SKM-1 treated with dmso at 0.1 percent for 144 hours (cell line): ENCODE results near the gene ZSCAN18.

Experiments
- DNase-seq: peaks from one replicate; lab custom pipeline; 2025; ENCODE audit not compliant: unreplicated experiment; lab: John Stamatoyannopoulos, UW

ZSCAN18 gene

DNA sequence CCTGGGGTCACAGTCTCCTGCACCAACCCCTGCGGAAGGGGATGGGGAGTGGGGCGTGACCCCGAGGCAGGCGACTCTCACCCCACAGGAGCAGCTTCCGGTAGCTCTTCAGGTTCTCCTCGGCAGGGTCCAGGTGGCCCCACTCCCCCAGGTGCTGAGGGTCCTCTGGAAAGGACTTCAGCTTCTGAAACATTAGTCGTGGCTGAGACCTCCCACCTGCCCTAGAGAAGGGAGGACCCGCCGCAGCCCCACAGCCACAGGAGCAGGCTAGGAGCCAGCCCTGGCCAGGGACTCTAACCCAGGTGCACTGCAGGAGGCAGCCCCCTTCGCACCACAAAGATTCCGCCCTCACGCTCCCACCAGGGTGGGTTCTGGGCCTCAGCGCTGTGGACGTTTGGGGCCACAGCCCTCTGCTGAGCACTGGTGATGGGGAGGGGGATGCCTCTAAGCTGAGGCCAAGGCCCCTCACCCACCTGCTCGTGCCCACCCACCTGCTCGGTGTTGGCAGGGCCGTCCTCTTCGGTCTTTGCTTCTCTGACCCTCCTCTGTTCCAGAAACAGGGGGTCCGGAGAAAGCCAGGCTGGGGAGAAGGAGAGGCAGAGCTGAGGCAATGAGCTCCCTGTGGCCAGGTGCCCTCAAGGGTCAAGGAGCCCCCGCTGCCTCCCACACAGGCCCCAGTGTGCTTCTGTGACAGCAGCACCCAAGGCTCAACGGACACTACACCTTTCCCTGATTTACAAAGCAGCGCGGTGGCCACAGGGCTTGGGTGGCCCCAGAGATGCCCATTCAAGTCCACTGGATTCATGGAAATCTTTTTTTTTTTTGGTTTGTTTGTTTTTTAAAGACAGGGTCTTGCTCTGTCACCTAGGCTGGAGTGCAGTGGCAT, 11.0 kb downstream of the ZSCAN18 start:
- no peak for DNase-seq

DNA sequence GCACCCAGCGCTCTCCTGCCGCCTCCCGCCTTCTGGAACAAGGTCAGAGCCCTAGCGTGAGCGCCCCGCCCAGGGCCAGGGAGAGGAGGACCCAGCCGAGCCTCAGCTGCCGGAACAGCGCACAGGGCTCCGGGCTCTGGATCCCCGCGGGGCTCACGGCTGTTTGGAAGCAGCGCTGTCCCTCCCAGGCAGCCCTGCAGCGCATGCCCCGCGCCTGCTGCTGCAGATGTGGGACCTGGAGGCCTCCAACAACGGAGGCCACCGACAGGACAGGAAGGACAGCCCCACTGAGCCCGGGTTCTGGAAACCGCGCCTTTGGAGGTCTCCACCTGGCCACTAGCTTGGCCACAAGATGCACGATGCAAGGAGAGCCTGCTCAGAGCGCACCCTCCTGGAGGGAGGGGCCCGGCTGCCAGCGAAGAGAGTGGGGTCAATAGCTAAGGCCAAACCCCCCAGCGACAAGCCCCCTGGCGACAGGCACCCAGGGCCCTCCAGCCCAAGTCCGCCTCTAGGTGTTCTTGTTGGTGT, 12.6 kb downstream of the ZSCAN18 start:
- DNase-seq = no peak

DNA sequence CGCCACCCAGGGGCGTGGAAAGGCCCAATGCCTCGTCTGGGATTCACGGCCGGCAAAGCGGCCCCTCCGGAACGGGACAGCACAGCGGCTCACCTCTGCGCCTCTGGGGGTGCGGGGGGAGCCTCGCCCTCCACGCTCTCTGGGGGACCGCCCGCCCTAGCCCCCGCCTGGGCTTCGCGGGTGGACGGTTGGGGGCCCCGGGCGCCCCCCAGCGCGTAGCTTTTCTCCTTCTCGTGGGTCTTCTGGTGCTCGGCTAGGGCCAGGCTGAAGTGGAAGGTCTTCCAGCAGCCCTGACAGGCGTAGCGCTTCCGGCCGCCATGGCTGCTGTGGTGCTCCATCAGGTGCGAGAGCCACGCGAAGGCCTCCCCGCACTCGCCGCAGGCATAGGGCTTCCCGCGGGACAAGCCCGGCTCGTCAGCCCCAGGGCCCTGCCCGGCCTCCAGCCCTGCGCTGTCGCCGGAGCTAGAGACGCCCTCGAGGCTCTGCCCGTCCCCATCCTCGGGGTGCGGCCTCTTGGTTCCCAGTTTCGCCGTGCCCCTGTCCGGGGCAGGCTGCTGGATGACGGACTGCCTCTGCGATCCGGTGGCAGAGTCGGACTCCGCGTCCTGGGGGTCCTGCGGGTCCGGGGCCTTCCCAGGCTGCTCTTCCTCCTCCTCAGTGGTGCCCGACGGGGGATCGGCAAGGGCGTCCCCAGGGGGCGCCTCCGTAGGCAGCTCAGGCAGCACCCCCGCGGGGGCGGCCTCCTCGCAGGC, 13.3 kb downstream of the ZSCAN18 start:
- no peak for DNase-seq

DNA sequence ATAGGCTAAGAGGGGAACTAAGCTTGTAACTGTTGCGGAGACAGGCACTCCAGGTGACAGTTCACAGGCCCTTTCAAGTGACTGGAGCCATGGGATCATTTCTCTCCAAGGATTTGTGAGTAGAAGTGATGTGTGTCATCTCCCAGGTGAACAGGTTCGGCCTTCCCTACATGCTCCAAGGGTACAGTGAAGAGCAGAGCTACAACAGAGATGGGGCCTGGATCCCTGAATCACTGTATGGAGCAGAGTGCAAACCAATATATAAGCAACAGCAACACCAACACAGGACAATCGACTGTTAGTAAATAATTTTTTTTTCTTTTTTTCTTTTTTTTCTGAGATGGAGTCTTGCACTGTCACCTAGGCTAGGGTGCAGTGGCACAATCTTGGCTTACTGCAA, 15.0 kb downstream of the ZSCAN18 start:
- no peak for DNase-seq

DNA sequence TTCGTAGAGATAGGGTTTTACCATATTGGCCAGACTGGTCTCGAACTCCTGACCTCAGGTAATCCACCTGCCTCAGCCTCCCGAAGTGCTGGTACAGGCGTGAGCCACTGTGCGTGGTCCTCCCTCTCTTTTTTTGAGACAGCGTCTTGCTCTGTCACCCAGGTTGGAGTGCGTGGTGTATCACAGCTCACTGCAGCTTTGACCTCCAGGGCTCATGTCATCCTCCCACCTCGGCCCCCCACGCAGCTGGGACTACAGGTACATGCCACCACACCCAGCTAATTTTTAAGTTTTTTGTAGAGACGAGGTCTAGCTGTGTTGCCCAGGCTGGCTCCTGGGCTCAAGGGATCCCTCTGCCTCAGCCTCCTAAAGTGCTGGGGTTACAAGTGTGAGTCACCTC, 18.2 kb downstream of the ZSCAN18 start:
- no peak for DNase-seq

DNA sequence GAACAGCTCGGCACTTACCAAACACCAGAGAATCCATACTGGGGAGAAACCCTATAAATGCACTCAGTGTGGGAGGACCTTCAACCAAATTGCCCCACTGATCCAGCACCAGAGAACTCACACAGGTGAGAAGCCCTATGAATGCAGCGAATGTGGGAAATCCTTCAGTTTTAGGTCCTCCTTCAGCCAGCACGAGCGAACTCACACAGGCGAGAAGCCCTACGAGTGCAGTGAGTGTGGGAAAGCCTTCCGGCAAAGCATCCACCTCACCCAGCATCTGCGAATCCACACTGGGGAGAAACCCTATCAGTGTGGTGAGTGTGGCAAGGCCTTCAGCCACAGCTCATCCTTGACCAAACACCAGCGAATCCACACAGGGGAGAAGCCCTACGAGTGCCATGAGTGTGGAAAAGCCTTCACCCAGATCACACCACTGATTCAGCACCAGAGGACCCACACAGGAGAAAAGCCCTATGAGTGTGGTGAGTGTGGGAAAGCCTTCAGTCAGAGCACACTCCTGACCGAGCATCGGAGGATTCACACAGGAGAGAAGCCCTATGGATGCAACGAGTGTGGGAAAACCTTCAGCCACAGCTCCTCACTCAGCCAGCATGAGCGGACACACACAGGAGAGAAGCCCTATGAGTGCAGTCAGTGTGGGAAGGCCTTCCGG, 30.7 kb downstream of the ZSCAN18 start:
- no peak for DNase-seq

DNA sequence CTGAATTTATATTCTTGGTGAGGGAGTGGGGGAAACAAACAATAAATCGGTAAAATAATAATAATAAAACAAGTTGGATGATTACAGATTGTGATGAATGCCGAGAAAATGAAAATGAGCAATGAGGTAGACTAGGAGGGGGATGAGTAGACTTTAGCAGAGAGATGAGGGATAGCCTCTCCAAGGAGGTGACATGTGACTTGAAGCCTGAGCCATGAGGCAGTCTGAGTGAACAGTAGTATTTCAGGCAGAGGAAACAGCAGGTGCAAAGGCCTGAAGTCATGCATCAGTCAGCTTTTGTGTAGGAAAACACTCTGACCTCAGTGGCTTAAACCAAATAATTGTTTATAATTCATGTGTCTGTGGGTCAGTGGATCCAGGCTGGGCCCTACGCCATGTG, 34.3 kb downstream of the ZSCAN18 start:
- no peak for DNase-seq

DNA sequence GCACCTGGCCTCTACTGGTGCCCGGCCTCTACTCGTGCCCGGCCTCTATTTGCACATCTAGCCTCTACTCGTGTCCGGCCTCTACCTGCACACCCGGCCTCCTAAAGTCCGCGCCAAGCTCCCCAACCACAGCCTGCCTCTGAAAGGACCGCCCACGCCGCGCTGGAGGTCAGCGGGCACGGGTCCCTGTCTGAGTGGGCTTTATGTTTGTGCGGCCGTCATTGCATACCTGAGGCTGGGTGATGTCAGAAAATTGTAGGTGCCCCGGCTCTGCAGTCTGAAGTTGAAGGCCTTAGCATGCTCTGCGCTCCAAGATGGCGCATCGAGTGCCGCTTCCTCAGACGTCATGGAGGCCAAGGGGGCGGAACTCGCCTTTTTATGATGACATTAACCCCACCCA, 37.8 kb downstream of the ZSCAN18 start:
- DNase-seq = no peak

DNA sequence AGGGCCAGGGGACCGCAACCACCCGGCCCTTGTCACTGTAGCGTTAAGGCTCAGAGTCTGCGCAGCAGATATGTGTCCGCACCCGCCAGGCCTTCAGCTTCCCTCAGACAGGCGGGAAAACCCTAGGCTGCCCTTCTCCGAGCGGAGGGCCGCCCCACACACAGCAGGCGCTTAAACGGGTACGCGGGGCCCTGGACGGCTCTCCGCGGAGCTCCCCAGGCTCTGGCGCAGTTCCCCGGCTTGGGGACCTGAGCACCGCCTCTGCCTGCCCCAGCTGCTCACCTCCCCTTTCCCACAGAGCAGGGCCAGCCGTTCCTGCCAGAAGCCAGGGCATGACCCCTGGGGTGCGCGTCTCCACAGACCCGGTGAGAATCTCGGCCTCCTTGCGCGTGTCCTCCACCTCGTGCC, 38.4 kb downstream of the ZSCAN18 start:
- DNase-seq = no peak

DNA sequence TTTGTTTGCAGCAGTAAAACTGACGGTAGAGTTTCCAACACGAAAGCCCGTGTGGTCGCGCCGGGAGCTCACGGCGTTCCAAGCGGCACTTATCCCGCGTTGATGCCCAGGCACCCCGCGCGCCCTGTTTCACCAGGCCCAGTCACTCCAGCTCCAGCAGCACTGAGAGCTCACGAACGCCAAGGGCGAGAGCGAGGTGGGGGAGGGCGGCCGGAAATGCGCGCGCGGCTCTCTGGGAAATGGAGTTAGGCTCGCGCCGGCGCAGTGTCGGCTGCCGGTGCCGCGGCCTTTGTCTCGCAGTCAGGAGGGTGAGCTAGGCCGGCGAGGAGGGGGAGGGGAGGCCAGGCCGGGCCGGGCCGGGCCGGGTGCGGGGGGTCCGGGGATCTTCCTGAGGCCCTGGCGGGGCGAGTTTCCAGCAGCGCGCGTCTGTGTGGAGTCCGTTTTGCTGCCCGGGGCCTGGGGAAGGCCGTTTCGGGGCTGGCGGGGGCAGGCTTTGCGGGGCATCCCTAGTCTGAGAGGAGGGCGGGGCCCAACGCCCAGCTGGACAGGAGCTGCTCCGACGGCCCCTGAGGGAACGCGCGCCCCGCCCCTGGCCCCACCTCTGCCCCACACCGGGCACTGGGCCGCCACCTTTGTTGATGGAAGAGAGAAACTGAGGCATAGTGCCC, 38.9 kb downstream of the ZSCAN18 start, which contains the start of gene ZNF135:
ZNF135 (plus strand) TSS at position 280 of the 668 bp plus-strand sequence. CDS start 721 bp downstream, outside the sequence.
- DNase-seq = no peak

DNA sequence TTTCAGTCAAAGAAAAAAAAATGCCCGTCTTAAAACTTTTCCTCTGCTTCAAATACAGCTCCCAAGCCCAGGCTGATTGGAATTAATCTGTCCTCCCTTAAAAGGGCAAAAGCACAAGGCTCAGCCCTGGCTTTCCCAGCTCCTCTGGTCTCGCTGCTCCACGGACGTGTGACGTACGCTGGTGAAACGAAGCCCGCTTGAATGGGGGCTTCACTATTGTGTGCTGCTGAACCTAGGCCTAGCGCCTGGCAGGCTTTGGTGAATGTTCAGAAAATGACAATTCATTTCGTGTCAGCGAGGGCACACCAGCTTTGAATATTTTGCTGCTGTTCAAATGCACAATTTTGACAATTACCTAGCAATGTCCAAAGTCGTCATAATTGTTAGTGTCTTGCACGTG, 39.6 kb downstream of the ZSCAN18 start:
- no peak for DNase-seq

DNA sequence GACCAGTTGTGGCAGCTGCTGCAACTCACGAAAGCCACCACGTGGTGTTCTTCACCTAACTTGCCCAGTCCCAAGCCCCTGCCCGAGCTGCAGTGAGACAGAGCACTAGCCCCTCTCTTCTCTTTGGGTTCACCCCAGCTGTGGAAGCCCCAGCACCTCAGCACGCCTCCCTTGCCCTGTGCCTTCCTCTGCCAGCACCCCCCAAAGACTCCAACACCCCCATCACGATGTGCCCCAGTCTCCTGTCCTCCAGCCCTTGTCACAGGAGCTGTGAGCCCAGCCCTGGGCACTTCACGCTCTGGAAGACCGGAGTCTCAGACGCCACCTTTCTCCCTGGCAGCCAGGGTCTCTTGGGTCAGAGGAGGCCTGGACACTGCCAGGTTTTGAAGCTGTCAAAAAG, 41.2 kb downstream of the ZSCAN18 start:
- no peak for DNase-seq

DNA sequence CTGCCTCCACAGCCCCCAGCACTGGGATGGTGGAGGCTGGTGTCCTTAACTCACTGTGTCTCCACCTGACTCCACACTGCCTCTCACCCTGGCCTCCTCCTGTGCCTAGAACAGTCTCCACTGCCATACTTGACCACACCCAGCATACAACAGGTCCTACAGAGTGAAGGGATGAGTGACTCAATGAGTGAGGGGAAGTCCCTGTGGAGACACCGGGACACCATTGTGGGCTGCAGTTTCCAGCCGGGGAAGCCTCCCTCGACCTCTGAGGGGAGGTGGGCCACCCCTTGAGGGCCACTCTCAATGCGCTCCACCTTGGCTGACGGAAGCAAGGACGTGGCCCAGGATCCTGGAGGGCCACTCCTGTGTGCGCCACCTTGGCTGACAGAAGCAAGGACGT, 41.8 kb downstream of the ZSCAN18 start:
- no peak for DNase-seq

DNA sequence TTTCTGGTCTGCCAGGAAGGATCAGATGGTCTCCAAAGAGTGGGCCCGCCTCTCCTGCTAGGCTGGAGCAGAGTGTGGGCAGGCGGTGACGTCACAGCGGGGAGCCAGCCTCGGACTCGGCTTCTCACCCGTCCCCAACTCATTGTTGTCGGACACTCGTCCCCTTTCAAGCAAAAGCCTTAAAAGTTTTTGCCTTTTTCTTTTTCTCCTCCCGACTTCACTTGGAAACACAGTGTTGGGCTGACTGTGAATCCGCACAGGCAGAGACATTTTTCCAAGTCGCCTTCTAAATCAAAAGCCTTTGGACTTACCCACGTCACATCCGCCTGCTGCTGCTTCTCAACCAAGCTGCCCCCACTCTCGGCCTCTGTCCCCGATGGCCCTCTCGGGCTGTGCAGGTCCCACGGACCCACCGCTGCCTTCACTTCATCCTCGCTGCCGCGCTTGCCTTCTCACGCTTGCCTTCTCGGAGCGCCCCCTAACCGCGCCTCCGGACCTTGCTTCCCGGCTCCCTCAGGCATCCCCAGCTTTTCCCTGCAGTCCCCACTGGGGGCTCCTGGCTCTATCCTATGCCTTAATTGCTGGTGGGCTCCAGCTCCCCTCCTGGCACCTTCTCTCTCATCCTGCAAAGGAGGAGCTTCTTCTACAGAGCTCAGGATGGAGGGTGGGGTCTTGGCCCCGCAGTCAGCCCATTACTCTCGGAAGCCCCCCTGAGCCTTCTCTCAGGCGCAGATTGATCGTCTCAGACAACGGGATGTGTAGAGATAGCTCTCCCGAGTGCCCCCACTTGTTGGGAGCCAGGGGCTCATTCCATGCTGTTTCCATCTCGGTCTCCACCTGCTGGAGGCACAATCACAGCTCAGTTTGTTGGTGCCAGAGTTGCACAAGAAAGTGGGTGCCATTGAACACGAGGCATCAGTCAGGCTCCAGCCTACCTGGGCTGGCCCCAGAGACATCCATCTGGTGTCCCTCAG, 42.8 kb downstream of the ZSCAN18 start:
- no peak for DNase-seq

DNA sequence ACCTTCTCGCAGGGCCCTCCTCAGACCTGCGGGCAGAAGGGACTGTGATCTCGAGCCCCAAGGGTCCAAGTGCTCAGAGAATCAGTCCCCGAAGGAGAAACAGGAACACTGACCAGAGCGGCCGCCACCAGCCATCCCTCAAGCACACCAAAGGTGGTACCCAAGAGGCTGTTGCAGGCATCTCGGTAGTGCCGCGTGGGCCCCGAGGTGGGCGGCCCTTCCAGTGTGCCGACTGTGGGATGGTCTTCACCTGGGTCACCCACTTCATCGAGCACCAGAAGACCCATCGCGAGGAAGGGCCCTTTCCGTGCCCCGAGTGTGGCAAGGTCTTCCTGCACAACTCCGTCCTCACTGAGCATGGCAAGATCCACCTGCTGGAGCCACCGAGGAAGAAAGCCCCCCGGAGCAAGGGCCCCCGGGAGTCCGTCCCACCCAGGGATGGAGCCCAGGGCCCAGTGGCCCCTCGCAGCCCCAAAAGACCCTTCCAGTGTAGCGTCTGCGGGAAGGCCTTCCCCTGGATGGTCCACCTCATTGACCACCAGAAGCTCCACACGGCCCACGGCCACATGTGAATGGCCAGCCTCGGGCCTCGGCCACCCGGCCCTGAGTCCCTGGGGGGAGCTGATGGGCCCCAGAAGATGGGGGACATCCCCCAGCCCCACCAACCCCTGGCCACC, 44.4 kb downstream of the ZSCAN18 start:
- DNase-seq = no peak

DNA sequence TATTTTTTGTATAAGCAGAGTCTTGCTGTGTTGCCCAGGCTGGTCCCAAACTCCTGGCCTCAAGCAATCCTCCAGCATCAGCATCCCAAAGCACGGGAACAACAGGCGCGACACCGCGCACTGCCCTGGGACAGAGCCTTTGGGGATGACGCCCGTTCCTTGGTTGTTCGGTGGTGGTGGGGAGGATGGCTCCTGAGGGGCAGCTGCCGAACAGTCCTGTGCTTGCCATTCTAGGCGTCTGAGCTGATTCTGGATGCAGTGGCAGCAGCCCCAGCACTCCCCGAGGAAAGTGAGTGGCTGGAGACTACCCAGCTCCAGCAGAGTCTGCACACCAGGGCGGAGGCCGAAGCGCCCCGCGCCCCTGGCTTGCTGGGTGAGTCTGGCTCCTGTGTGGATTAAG, 45.8 kb downstream of the ZSCAN18 start:
- DNase-seq = no peak

DNA sequence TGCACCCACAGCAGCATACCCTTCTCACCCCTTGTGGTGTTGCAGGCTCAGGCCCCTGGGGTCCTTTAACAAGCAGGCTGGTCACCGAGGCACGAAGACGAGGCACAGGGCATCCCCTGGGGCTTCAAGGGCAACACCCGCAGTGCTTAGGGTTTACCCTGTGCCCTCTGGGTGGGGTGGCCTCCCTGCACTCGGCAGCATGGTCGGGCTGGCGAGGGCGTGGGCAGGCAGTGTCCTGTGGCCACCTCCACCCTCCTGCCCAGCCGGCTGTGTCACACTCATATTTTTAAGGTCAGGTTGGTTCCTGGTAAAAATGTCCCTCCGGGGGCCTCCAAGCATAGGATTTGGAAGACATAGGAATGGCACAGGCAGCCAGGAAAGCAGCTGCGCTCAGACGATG, 50.4 kb downstream of the ZSCAN18 start:
- no peak for DNase-seq

DNA sequence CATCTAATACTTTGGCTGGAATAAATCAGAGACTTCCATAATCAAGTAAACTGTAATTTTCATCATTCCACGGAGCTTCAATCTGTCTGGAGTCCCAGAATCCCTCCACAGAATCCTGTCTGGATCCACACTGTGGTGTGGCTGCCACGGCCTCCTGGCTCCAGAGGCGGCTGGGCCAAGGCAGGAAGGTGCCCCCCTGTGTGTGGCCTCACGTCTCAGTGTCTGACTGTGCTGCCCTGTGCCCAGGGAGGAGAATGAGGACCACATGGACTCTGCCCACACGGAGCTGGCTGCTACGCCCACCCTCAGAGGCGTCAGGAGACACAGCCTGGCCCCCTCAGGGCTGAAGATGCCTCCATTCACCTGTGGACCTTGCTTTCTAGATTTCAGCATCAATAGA, 51.2 kb downstream of the ZSCAN18 start:
- no peak for DNase-seq

DNA sequence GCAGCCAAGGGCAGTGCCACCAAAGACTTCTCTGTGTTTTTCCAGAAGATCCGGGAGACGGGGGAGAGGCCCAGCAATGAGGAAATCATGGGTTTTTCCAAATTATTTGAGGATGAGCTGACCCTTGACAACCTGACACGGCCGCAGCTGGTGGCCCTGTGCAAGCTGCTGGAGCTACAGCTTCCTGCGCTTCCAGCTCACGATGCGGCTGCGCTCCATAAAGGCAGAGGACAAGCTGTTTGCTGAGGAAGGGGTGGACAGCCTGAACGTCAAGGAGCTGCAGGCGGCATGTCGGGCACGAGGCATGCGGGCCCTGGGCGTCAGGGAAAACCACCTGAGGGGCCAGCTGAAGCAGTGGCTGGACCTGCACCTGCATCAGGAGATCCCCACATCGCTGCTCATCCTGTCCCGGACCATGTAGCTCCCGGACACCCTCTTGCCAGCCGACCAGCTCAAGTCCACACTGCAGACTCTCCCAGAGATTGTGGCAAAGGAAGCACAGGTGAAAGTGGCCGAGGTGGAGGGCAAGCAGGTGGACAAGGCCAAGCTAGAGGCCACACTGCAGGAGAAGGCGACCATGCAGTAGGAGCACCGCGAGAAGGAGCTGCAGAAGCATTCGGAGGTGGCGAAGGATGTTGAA, 52.5 kb downstream of the ZSCAN18 start:
- no peak for DNase-seq
